Glutamatergic neuron (in vitro differentiated cells): ENCODE measurements around the gene RBMS1. TPM values are rescaled to one million over a fixed set of nuclear protein-coding genes. Genes with fewer than 3 reads are reported as not detected.

Experiments
- DNase-seq: peaks from one replicate; pipeline ENCODE4 v3.0.0; 2022
- H3K27ac Mint-ChIP-seq: one replicate; pipeline ENCODE4 v1.8.0; 2020; ENCODE audit warnings: mild to moderate bottlenecking, mixed read lengths, inconsistent platforms; ENCODE audit not compliant: unreplicated experiment
- H3K27me3 Mint-ChIP-seq: one replicate; pipeline ENCODE4 v1.8.0; 2020; ENCODE audit warnings: mild to moderate bottlenecking, moderate library complexity, mixed read lengths, inconsistent platforms; ENCODE audit not compliant: unreplicated experiment
- H3K36me3 Mint-ChIP-seq: one replicate; pipeline ENCODE4 v1.8.0; 2020; ENCODE audit warnings: mild to moderate bottlenecking, mixed read lengths, inconsistent platforms; ENCODE audit not compliant: unreplicated experiment
- H3K4me1 Mint-ChIP-seq: one replicate; pipeline ENCODE4 v1.8.0; 2020; ENCODE audit warnings: mild to moderate bottlenecking, low read depth, mixed read lengths, inconsistent platforms; ENCODE audit not compliant: unreplicated experiment
- H3K4me3 Mint-ChIP-seq: one replicate; pipeline ENCODE4 v1.8.0; 2020; ENCODE audit warnings: mild to moderate bottlenecking, mixed read lengths, inconsistent platforms; ENCODE audit not compliant: unreplicated experiment
- H3K9me3 Mint-ChIP-seq: one replicate; pipeline ENCODE4 v1.8.0; 2020; ENCODE audit warnings: mild to moderate bottlenecking, moderate library complexity, mixed read lengths, inconsistent platforms; ENCODE audit not compliant: unreplicated experiment
- CTCF ChIP-seq: fragments of 200-600 bp; sonication (generic); IDR thresholded peaks from one replicate; pipeline ENCODE4 v1.5.0; 2021; ENCODE audit not compliant: partially characterized antibody, unreplicated experiment
- long read RNA-seq: library from polyadenylated mRNA; unstranded; transcript quantifications from one replicate; pipeline ENCODE4 v2.0.0, GENCODE V29; 2020; ENCODE audit not compliant: unreplicated experiment
- total RNA-seq: library from RNA; stranded (reverse); fragmentation: NEBNext Ultra II Directional; extraction: Animal tissue kit (Norgen Biotek cat#: 25700); gene quantifications from one replicate; pipeline ENCODE4 v1.2.1, GENCODE V29; 2021; ENCODE audit not compliant: unreplicated experiment

Gene RBMS1
- 142 TPM for total RNA-seq
- long read RNA-seq, full-length matches to known transcripts, result 5 of 27 reads
- long read RNA-seq, partial matches to known transcripts, result 4 of 27 reads
- long read RNA-seq, other reads (novel, unspliced or antisense), result 18 of 27 reads

DNA sequence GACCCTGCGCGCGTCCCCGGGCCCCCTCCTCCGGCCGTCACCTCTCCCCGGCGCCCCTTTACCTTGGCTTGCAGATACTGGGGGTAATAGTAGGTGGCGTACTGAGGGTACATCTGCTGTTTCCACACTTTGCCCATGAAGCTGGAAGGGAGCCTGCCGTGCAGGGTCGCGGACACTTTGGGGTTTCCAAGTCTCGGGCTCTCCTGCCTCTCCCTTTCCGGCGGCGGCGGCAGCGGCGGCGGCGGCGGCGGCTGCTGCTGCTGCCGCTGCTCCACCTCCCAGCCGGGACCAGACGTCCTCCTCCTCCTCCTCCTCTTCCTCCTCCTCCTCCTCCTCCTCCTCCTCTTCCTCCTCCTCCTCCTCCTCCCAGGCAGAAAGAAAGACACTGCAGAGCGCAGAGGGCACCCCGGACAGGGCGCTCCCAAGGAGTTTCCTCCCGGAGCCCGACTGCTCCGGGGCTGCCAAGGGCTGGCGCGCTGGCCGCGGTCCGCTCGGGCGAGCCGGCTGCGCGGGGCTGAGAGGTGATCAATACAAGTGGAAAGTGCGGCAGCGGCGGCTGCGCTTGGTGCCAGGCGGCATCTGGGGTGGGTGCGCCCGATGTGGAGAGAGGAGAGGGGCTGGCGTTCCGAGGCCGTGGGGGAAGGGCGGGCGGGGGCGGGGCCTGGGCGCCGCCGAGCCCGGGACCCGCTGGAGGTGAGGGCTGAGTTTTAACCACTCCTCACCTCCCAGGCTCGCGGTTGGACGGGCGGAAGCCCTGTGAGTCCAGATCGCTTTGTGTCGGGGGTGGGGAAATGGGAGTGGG is at the start of gene RBMS1:
Gene RBMS1, minus strand, starts transcription at position 581 of the 802 bp plus-strand sequence. Its CDS starts 444 bp downstream, at position 137.
- Mint-ChIP-seq H3K9me3 (peaks cover 7% of the 10 kb centered on the region), H3K4me1 (peaks cover 16% of the 10 kb centered on the region)
- peak; percentile 86 for DNase-seq

DNA sequence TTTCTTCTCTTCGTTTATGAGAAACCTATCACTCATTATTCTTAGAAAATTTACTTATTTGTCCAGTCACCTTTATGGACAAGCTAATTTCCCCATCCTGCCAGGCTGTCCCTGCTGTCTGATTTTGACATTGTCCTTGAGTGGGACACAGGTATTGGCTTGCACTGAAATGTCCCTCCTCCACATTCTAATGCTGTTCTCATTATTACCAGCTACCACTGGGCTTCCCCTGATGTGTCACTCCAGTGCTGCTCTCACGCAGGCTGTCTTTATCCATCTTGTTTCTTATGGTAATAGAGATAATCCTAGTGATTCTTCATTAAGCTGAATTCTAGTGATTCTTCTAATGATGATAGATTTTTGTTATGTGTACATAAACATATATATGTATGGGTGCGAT is 48.1 kb upstream of the RBMS1 start:
- Mint-ChIP-seq H3K36me3 (no peaks in the 10 kb centered on the region), H3K9me3 (no peaks in the 10 kb centered on the region)

More for the DNA sequence above, at the start of gene RBMS1:
- H3K4me3 Mint-ChIP-seq, result peak within 1 kb of the TSS; percentile 88
- peak within 1 kb of the TSS; percentile 82 for H3K27ac Mint-ChIP-seq
- H3K36me3 Mint-ChIP-seq, result peaks cover 4% of the 10 kb centered on the region
- H3K27me3 Mint-ChIP-seq, result peaks cover 1% of the 10 kb centered on the region
- no peak for TF ChIP-seq CTCF

GRCh38 chr2:160538559-160539355 is 45.1 kb upstream of the RBMS1 start:
- H3K36me3 Mint-ChIP-seq, result no peaks in the 10 kb centered on the region
- no peak overlapping the region for H3K27ac Mint-ChIP-seq
- H3K9me3 Mint-ChIP-seq, result no peaks in the 10 kb centered on the region
- H3K27me3 Mint-ChIP-seq, result peaks cover 2% of the 10 kb centered on the region
- DNase-seq, result no peak
- TF ChIP-seq CTCF, result no peak
- no peak overlapping the region for H3K4me3 Mint-ChIP-seq
- H3K4me1 Mint-ChIP-seq, result peaks cover 11% of the 10 kb centered on the region

More for the DNA sequence above, 48.1 kb upstream of the RBMS1 start:
- Mint-ChIP-seq H3K27me3 (no peaks in the 10 kb centered on the region), H3K4me1 (peaks cover 5% of the 10 kb centered on the region), H3K27ac (no peak overlapping the region), H3K4me3 (no peak overlapping the region)
- no peak for DNase-seq
- no peak for TF ChIP-seq CTCF

DNA sequence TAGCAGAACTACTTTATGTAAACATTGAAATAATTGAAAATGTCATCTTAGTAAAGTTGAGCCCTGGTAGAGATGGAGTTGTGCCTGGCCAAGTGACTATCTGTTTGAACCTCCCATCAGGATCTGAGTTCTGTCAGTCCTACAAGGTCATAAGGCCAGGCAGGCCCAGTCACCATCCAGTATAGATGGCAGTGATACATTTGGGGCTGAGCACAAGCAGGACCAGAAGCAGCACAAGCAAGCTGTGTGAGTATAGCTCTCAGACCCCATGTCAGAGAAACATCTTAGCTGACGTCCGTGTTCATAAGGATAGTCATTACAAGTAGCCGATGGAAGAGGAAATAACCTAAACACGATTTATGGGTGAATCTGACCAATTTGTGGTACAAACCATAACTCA is 44.5 kb upstream of the RBMS1 start:
- Mint-ChIP-seq H3K4me1 (peaks cover 15% of the 10 kb centered on the region), H3K9me3 (no peaks in the 10 kb centered on the region), H3K4me3 (no peak overlapping the region), H3K27ac (no peak overlapping the region), H3K36me3 (no peaks in the 10 kb centered on the region), H3K27me3 (peaks cover 2% of the 10 kb centered on the region)
- no peak for DNase-seq
- no peak for TF ChIP-seq CTCF
